Measurements from ENCODE around the gene BUB1B.
"Not testable (repeated sequence)": the region's sequence is repeated elsewhere in the genome, so short reads cannot be mapped to it uniquely, and the experiment has no call there.

BUB1B gene

DNA sequence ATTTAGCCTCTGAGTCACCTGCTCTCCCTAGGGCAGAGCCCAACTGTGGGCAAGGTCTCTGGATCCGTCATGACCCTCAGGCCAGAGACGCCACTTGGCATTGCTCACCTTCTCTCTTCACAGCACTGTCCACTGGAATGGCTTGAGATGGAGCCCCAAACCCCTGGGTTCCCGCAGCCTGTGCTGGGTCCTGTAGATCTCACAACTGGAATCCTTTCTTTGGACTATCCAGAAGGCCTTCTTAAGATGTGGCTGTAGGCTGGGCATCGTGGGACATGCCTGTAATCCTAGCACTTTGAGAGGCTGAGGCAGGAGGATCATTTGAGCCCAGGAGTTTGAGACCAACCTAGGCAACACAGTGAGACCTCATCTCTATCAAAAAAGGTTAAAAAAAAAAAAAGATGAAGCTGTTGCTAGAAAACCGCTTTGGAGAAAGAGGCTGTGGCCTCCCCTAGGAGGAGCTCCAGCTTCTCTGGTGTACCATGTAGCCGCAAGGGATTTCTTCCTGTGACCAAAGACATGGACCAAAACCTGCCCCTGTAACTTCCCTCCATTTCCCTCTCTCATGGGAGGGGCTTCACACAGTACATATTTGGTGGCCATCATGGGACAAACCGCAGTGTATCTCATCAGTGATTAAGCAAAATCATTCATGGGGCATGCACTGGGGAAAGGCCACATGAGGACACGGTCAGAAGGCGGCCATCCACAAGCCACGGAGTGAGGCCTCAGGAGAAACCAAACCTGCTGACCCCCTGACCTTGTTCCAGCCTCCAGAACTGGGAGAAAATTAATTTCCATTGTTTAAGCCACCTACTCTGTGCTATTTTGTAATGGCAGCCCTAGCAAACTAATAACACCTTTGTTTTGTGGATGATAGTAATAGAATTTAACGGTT is 23.3 kb upstream of the BUB1B start:
- no peak for DNase-seq (ENCODE audit: low spot score)

GRCh38 chr15:40138201-40138570 is 22.7 kb upstream of the BUB1B start:
- DNase-seq (ENCODE audit: low spot score): not testable (repeated sequence)

DNA sequence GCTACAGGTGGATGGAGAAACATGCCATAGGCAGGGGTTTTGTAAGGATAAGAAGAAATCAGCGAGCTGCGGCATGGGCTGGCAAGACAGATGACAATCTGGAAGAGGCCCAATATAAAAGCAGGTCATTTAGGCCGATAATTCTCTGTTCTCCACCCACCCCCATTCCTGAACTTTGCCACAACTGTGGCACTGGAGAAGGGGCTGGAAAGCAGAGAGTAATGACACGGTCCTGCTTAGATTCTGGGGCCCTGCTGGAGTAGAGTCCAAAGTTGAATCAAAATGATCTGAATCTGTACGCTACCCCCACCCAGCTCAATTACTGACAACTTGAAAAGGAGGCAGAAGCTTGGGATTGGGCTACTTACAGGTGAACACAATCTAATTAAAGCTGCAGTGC is 18.4 kb upstream of the BUB1B start:
- DNase-seq (ENCODE audit: low spot score): no peak

- DNase-seq (ENCODE audit: low spot score): no peak
Observed at GRCh38 chr15:40146037-40146436, 14.8 kb upstream of the BUB1B start.

GRCh38 chr15:40149339-40149738 is 11.5 kb upstream of the BUB1B start:
- DNase-seq (ENCODE audit: low spot score): no peak

DNA sequence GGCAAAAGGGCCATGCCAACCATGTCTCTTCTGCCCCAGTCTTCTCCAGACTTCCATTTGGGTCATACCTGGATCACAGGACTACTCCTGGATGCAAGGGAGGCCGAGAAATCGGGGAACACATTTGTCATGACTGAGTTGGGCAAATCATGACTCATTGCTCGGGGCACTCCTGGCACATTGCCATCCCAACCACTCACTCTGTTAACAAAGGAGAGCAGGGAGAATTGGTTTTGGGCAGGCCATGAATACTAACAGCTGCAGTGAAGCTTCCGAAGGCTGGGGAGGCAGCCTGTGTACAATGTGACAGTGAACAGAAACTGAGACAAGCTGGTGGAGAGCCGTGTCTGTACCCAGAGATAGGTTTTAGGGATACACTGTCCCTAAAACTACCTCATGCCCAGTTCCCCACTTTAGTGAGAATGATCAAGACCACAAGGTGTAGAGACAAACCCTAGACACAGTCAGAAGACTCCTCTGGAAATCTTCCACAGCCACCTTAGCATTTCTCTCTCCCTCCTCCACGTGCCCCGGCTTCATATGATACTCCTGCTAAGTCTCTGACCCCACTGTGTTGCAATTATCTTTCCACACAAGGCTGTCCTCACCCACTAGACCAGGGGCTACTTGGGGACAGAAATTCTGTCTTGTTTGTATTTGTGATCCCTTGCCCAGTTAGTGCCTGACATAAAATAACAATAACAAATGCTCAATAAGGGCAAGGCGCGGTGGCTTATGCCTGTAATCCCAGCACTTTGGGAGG is 10.5 kb upstream of the BUB1B start:
- no peak for DNase-seq (ENCODE audit: low spot score)

DNA sequence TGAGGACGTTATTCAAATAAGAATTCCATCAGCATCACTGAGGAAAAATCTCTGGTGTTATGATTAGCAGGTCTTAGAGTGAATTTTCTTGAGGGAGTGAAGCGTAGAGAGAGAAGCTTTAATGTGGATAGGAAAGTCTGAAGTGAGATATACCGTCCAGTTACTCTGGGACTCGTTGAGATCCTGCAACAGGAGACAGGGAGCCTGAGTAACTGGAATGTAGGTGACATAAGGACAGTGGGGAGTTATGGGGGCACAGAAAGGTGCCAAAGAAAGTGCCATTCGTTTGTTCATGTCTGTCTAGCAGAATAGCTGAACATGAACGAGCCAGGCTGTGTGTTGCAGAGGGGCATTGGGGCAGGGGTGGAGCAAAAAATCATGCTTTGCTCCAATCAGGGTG is 9.4 kb upstream of the BUB1B start:
- DNase-seq (ENCODE audit: low spot score): no peak

DNA sequence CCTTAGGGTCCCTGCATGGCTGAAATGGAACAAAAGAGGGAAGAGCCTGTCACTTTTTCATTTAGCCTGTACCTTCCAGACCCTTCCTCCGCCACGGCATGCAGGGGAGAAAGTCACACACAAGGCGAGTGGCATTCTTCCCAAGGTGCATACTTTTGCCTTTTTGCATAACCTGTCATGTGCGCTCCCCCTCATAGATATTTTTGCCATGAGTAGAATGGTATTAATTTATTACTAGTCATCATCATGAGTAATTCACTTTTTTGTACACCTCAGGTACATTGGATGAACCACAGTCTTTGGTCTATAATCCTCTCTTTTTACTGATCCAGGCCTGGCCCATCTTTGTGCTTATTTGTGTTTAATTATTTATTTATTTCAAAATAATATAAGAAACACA is 8.9 kb upstream of the BUB1B start:
- no peak for DNase-seq (ENCODE audit: low spot score)

GRCh38 chr15:40154821-40155220 is 6.0 kb upstream of the BUB1B start:
- not testable (repeated sequence) for DNase-seq (ENCODE audit: low spot score)

DNA sequence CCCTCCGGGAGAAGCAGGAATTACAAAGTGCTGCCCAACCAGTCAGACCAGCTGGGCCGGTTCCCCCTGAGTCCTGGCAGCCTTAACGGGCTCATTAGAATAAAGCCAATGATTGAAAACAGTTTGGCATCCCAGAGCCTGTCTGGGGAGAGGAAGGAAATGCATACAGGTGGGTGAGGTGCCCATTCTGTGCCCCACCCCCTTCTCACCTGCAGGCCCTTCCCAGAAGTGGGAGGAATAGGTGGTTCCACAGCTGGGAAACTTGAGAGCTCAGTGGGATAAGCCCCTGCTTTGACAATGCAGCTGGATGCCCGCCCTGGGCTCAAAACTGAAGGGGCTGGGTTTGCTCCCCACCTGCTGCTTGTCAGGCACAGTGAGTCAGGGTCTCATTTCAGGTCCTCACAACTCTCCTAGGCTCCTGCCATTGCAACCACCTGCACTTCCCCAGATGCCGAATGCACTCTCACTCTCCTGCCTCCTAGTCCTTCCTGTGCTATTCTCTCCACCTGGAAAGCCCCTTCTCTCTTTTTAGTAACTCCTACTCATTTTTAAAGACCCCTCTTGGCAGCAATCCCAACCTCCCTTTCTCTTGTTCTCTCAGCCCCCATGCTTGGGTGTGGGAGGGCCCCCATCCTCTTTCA is 5.5 kb upstream of the BUB1B start:
- DNase-seq (ENCODE audit: low spot score): no peak

DNA sequence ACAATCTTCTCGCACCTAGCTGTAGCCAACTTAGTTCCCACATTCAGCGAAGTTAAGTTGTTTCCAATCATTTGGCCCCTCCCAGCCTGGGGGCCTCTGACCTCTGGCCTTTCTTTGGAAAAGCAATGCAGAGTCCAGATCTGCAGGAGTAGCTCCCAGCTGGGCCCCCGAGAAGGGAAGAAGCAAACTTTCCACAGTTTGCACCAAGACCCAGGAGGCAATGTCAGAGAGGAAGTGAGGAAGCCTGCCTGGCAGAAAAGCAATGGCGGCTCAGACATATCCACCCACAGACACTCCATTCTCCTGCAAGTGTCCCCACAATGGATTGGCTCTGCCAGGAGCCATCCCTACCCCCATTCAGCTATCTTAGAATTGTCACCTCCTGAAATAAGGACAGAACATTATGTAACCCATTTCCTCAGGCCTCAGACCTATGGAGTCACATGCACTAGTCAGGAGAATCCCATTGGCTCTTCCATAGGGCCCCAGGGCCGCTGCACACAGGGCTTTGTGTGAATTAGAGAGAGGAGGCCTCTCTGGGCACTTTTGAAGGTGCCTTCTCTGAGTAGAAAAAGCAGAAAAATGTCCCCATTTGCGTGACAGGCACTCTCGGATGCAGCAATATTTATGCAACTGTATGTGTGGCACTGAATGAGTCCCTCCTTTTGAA is 3.0 kb upstream of the BUB1B start:
- DNase-seq (ENCODE audit: low spot score): no peak

DNA sequence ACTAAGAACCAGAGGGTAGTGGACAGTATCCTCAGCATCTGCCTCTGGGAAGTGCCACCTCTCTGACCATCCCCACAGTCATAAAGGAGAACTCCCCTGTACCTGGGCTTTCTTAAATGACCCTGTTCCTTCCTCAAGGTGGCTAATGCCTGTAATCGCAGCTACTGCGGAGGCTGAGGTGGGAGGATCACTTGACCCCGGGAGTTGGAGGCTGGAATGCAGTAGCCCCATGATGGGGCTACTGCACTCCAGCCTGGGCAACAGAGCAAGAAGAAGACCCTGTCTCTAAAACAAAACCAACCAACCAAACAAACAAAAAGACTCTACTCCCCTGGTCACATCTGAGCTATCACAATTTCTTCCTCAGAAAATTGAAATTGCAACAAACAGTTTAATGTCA is 848 bp upstream of the BUB1B start:
- DNase-seq (ENCODE audit: low spot score): no peak

- no peak for DNase-seq (ENCODE audit: low spot score)
Observed at GRCh38 chr15:40161693-40162391, 973 bp downstream of the BUB1B start.

GRCh38 chr15:40162552-40162951 is 1.7 kb downstream of the BUB1B start:
- DNase-seq (ENCODE audit: low spot score): no peak

- no peak for DNase-seq (ENCODE audit: low spot score)
Observed at GRCh38 chr15:40163657-40164416, 3.0 kb downstream of the BUB1B start.

GRCh38 chr15:40167374-40167773 is 6.5 kb downstream of the BUB1B start:
- not testable (repeated sequence) for DNase-seq (ENCODE audit: low spot score)

DNA sequence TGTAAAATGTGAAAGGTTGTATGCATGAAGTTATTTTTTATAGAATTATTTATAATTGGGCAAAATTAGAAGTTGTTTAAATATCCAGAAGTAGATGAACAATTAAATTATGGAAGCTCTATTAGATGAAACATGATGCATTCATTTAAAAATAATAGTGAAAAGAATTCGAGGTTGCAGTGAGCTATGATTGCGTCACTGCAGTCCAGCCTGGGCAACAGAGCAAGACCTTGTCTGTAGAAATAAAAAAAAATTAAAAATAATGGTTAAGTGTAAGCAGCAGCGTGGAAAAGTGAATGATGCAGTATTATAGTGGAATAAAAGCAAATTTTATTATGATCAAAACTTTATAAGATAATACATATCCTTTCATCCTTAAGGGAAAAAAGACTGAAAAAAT is 14.3 kb downstream of the BUB1B start:
- no peak for DNase-seq (ENCODE audit: low spot score)

- no peak for DNase-seq (ENCODE audit: low spot score)
Observed at GRCh38 chr15:40182358-40183029, 21.6 kb downstream of the BUB1B start.

DNA sequence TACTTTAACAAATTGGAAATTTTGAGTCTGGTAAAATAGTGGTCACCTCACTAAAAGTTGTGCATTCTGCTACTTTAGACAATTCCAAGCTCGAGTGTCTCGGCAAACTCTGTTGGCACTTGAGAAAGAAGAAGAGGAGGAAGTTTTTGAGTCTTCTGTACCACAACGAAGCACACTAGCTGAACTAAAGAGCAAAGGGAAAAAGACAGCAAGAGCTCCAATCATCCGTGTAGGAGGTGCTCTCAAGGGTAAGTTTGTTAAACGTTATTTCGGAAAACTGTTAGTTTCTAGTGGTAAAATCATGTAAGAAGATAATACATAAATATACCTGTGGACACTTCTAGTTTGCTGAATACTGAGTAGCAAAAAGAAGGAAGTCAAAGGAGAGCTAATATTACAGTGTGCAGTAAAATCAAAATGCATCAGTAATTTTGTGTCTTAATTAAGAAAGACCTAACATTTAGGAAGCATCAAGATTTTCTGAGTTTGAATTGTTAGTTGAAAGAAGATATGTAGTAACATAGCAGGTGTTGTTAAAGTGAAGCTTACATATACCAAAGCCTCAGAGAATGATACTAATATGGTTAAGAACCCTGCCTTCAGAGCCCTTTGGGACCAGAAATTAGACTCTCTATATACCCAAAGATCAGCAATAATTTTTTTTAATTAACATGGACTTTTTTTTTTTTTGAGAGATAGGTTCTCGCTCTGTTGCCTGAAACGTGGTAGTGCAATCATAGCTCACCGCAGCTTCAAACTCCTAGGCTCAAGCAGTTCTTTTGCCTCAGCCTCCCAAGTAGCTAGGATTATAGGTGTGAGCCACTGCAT is 23.0 kb downstream of the BUB1B start:
- no peak for DNase-seq (ENCODE audit: low spot score)

Data from HuH-7.5 (cell line).